Upper lobe of left lung (tissue), 6 donors: ENCODE measurements around the gene SDK1. TPM values are rescaled to one million over a fixed set of nuclear protein-coding genes. Genes with fewer than 3 reads are reported as not detected.
A peak's percentile ranks its signal among the peaks of the same experiment; 100 is the strongest.

Experiments
- ATAC-seq, 2 donors: fragments of 200-7000 bp; cut with Tn5 transposase; one replicate each; pipeline ENCODE4 v1.9.1; 2022; ENCODE audit warnings: mild to moderate bottlenecking in 2 of 2, moderate library complexity in 2 of 2; ENCODE audit not compliant: low FRiP score in 2 of 2
- DNase-seq, 2 donors: peaks; one replicate each; pipeline ENCODE4 v3.0.0-alpha.2; 2019 to 2020
- H3K27ac ChIP-seq, 4 donors: fragments of 200-600 bp; sonication (generic); one replicate each; pipeline ENCODE4 v1.5.1; 2016 to 2019
- H3K27me3 ChIP-seq, 4 donors: fragments of 200-600 bp; sonication (generic); one replicate each; pipeline ENCODE4 v1.5.1; 2017 to 2019
- H3K36me3 ChIP-seq, 4 donors: fragments of 200-600 bp; sonication (generic); one replicate each; pipeline ENCODE4 v1.5.1; 2016 to 2019
- H3K4me1 ChIP-seq, 4 donors: fragments of 200-600 bp; sonication (generic); one replicate each; pipeline ENCODE4 v1.5.1; 2018 to 2019
- H3K4me3 ChIP-seq, 4 donors: fragments of 200-600 bp; sonication (generic); one replicate each; pipeline ENCODE4 v1.5.1; 2017 to 2019; ENCODE audit warnings: mild to moderate bottlenecking in 2 of 4, moderate library complexity in 1 of 4
- H3K9me3 ChIP-seq, 4 donors: fragments of 200-600 bp; sonication (generic); one replicate each; pipeline ENCODE4 v1.5.1; 2018 to 2019
- CTCF ChIP-seq, 6 experiments: fragments of 450-650 bp in 4 of 6; fragments of 200-600 bp in 2 of 6; sonication (generic) in 2 of 6; IDR thresholded peaks; one replicate each; pipeline ENCODE4 v1.5.1; 2016 to 2019; ENCODE audit warnings: antibody characterized with exemption in 6 of 6
- EP300 ChIP-seq, 4 donors: sonication (generic); formaldehyde crosslinking; IDR thresholded peaks; one replicate each; pipeline ENCODE4 v1.5.1; 2017; ENCODE audit warnings: antibody characterized with exemption in 4 of 4, control low read depth in 2 of 4
- POLR2A ChIP-seq, 4 donors: fragments of 450-650 bp; IDR thresholded peaks; one replicate each; pipeline ENCODE4 v1.5.1; 2016 to 2017; ENCODE audit warnings: antibody characterized with exemption in 4 of 4, mild to moderate bottlenecking in 2 of 4
- POLR2AphosphoS5 ChIP-seq, 2 donors: sonication (generic); formaldehyde crosslinking; IDR thresholded peaks; one replicate each; pipeline ENCODE4 v1.5.1; 2017; ENCODE audit warnings: antibody characterized with exemption in 2 of 2
- WGBS, 2 donors: methylation state at CpG; one replicate each; pipeline ENCODE4 v1.1.5; 2017 to 2018; 5-methylcytosine and 5-hydroxymethylcytosine counted together
- total RNA-seq, 6 donors: library from RNA; depleted of rRNA in 4 of 6; stranded (reverse); fragments of >200 nt in 4 of 6; gene quantifications; one replicate each; pipeline versions ENCODE4 v1.1.0 to v1.2.1, GENCODE V29; 2016 to 2021
- donor health status: DM: no; HTN: no; CAD: no; lungs with moderate emphysema.
- donor health status: DM: no; HTN: yes; CAD: no; lungs with severe emphysema.

SDK1 gene
- total RNA-seq, 6 donors from 2014 or later, result 9.3 to 90.1 (median 11.8) TPM

GRCh38 chr7:4149236-4149635, 848.2 kb downstream of the SDK1 start:
- TF ChIP-seq CTCF (IDR thresholded peaks at IDR 0.05), result no peak
- no peak for TF ChIP-seq POLR2A (IDR thresholded peaks at IDR 0.05)
- TF ChIP-seq EP300 (IDR thresholded peaks at IDR 0.05), result no peak
- TF ChIP-seq POLR2AphosphoS5 (IDR thresholded peaks at IDR 0.05), result no peak
- H3K27ac ChIP-seq, result no peak overlapping the region
- ATAC-seq, result no peak
- DNase-seq, result peak in 1 of 2 donors; percentile 73
- H3K4me3 ChIP-seq, result no peak overlapping the region
- no peaks in the 10 kb centered on the region for H3K9me3 ChIP-seq
- H3K4me1 ChIP-seq, result no peaks in the 10 kb centered on the region
- no peaks in the 10 kb centered on the region for H3K27me3 ChIP-seq
- no peaks in the 10 kb centered on the region for H3K36me3 ChIP-seq
- 90 to 95% methylated on average over 7 to 8 of the region's 18 CpGs for WGBS, 2 donors

GRCh38 chr7:4149645-4150044, 848.6 kb downstream of the SDK1 start:
- ATAC-seq (no peak), DNase-seq (no peak)
- no peak overlapping the region for H3K4me3 ChIP-seq
- no peaks in the 10 kb centered on the region for H3K9me3 ChIP-seq
- TF ChIP-seq POLR2A (IDR thresholded peaks at IDR 0.05) (no peak), EP300 (IDR thresholded peaks at IDR 0.05) (no peak), POLR2AphosphoS5 (IDR thresholded peaks at IDR 0.05) (no peak), CTCF (IDR thresholded peaks at IDR 0.05) (no peak)
- 89 to 90% methylated on average over 6 to 11 of the region's 11 CpGs for WGBS, 2 donors
- H3K27ac ChIP-seq, result no peak overlapping the region
- no peaks in the 10 kb centered on the region for H3K4me1 ChIP-seq
- H3K36me3 ChIP-seq, result no peaks in the 10 kb centered on the region
- H3K27me3 ChIP-seq, result no peaks in the 10 kb centered on the region

- Histone ChIP-seq H3K27me3 (no peaks in the 10 kb centered on the region), H3K36me3 (no peaks in the 10 kb centered on the region), H3K4me1 (no peaks in the 10 kb centered on the region), H3K9me3 (no peaks in the 10 kb centered on the region), H3K27ac (no peak overlapping the region), H3K4me3 (no peak overlapping the region)
- DNase-seq, result peak in 1 of 2 donors; percentile 71
- WGBS, 2 donors, result 89 to 93% methylated on average over 4 to 9 of the region's 9 CpGs
- ATAC-seq, result no peak
- TF ChIP-seq EP300 (IDR thresholded peaks at IDR 0.05), result no peak
- TF ChIP-seq POLR2AphosphoS5 (IDR thresholded peaks at IDR 0.05), result no peak
- no peak for TF ChIP-seq CTCF (IDR thresholded peaks at IDR 0.05)
- no peak for TF ChIP-seq POLR2A (IDR thresholded peaks at IDR 0.05)
Observed at GRCh38 chr7:4150731-4151130, 849.7 kb downstream of the SDK1 start.

GRCh38 chr7:4151524-4151923, 850.5 kb downstream of the SDK1 start:
- Histone ChIP-seq H3K27me3 (no peaks in the 10 kb centered on the region), H3K27ac (no peak overlapping the region), H3K4me3 (no peak overlapping the region), H3K36me3 (no peaks in the 10 kb centered on the region), H3K4me1 (no peaks in the 10 kb centered on the region), H3K9me3 (no peaks in the 10 kb centered on the region)
- WGBS, 2 donors, result 84 to 85% methylated on average over 10 of the region's 10 CpGs
- no peak for ATAC-seq
- no peak for DNase-seq
- TF ChIP-seq CTCF (IDR thresholded peaks at IDR 0.05) (no peak), POLR2AphosphoS5 (IDR thresholded peaks at IDR 0.05) (no peak), POLR2A (IDR thresholded peaks at IDR 0.05) (no peak), EP300 (IDR thresholded peaks at IDR 0.05) (no peak)

- Histone ChIP-seq H3K27me3 (no peaks in the 10 kb centered on the region), H3K27ac (no peak overlapping the region), H3K36me3 (no peaks in the 10 kb centered on the region), H3K9me3 (no peaks in the 10 kb centered on the region), H3K4me3 (no peak overlapping the region), H3K4me1 (no peaks in the 10 kb centered on the region)
- DNase-seq (no peak), ATAC-seq (no peak)
- TF ChIP-seq CTCF (IDR thresholded peaks at IDR 0.05), result no peak
- WGBS, 2 donors, result 54 to 74% methylated on average over 5 to 13 of the region's 13 CpGs
Observed at GRCh38 chr7:4151926-4152549, 851.0 kb downstream of the SDK1 start.
